HG03342 (cell line): ENCODE results near the gene KRTAP2-4.
"Not testable (repeated sequence)": the region's sequence is repeated elsewhere in the genome, so short reads cannot be mapped to it uniquely, and the experiment has no call there.

Source experiments
- ATAC-seq: cut with Tn5 transposase; IDR thresholded peaks from one replicate; pipeline ENCODE4 v1.9.1; 2021; ENCODE audit warnings: mild to moderate bottlenecking, moderate library complexity; ENCODE audit not compliant: unreplicated experiment

KRTAP2-4 gene

GRCh38 chr17:41065829-41066624 is at the start of gene KRTAP2-4:
Gene KRTAP2-4 (minus strand): TSS chr17:41065879. CDS start chr17:41065845, 34 bp downstream.
- ATAC-seq: no peak

GRCh38 chr17:41111151-41111885 is 45.6 kb upstream of the KRTAP2-4 start:
- no peak for ATAC-seq

- ATAC-seq: not testable (repeated sequence)
These were observed 43.2 kb upstream of the KRTAP2-4 start for GRCh38 chr17:41108728-41109386.

- no peak for ATAC-seq
These were observed 42.3 kb upstream of the KRTAP2-4 start for GRCh38 chr17:41107941-41108450.

GRCh38 chr17:41105347-41105746 is 39.7 kb upstream of the KRTAP2-4 start, which contains the start of gene KRTAP4-9:
Gene KRTAP4-9 (plus strand): TSS chr17:41105389. CDS start chr17:41105389, 0 bp downstream.
- not testable (repeated sequence) for ATAC-seq

GRCh38 chr17:41104386-41105038 is 38.8 kb upstream of the KRTAP2-4 start:
- ATAC-seq: not testable (repeated sequence)

GRCh38 chr17:41103896-41104295 is 38.2 kb upstream of the KRTAP2-4 start:
- no peak for ATAC-seq

- ATAC-seq: no peak
These were observed 36.0 kb upstream of the KRTAP2-4 start, which contains the start of gene KRTAP4-16 for GRCh38 chr17:41101586-41102259. Gene KRTAP4-16 (minus strand): TSS chr17:41102209. CDS start chr17:41102209, 0 bp downstream.

- ATAC-seq: not testable (repeated sequence)
These were observed 34.2 kb upstream of the KRTAP2-4 start for GRCh38 chr17:41099682-41100480.

- ATAC-seq: no peak
These were observed 32.8 kb upstream of the KRTAP2-4 start for GRCh38 chr17:41098481-41098880.

GRCh38 chr17:41098042-41098441 is 32.4 kb upstream of the KRTAP2-4 start, which contains the start of gene KRTAP4-8:
Gene KRTAP4-8 (minus strand): TSS chr17:41098142. CDS start chr17:41098084, 58 bp downstream.
- ATAC-seq: no peak

GRCh38 chr17:41096055-41096454 is 30.4 kb upstream of the KRTAP2-4 start:
- ATAC-seq: no peak

GRCh38 chr17:41088760-41089352 is 23.2 kb upstream of the KRTAP2-4 start:
- not testable (repeated sequence) for ATAC-seq

GRCh38 chr17:41084100-41084856 is 18.6 kb upstream of the KRTAP2-4 start, which contains the start of gene KRTAP4-7:
Gene KRTAP4-7 (plus strand): TSS chr17:41084150. CDS start chr17:41084207, 57 bp downstream.
- not testable (repeated sequence) for ATAC-seq

- ATAC-seq: not testable (repeated sequence)
These were observed 17.7 kb upstream of the KRTAP2-4 start for GRCh38 chr17:41083427-41083826.

GRCh38 chr17:41082626-41083025 is 16.9 kb upstream of the KRTAP2-4 start:
- ATAC-seq: no peak

- ATAC-seq: no peak
These were observed 11.1 kb upstream of the KRTAP2-4 start for GRCh38 chr17:41076788-41077187.

- no peak for ATAC-seq
These were observed 8.0 kb upstream of the KRTAP2-4 start for GRCh38 chr17:41073676-41074075.
